HG03196 (cell line): ENCODE results near the gene GPAT3.
"Not testable (repeated sequence)": the region's sequence is repeated elsewhere in the genome, so short reads cannot be mapped to it uniquely, and the experiment has no call there.

Experiments
- ATAC-seq: cut with Tn5 transposase; IDR thresholded peaks from one replicate; pipeline ENCODE4 v1.9.1; 2021; ENCODE audit not compliant: unreplicated experiment

Gene GPAT3

GRCh38 chr4:83591730-83592129, 55.8 kb downstream of the GPAT3 start:
- ATAC-seq, result no peak

- ATAC-seq, result no peak
Measured at GRCh38 chr4:83599183-83599582, 63.3 kb downstream of the GPAT3 start.

- ATAC-seq, result no peak
Measured at GRCh38 chr4:83603129-83603528, 67.2 kb downstream of the GPAT3 start.

GRCh38 chr4:83604321-83604720, 68.4 kb downstream of the GPAT3 start:
- ATAC-seq, result no peak

GRCh38 chr4:83605210-83605609, 69.3 kb downstream of the GPAT3 start:
- no peak for ATAC-seq

- no peak for ATAC-seq
Measured at GRCh38 chr4:83605744-83606172, 69.8 kb downstream of the GPAT3 start.

GRCh38 chr4:83606460-83606859, 70.6 kb downstream of the GPAT3 start:
- no peak for ATAC-seq

- no peak for ATAC-seq
Measured at GRCh38 chr4:83606898-83607297, 71.0 kb downstream of the GPAT3 start.

- ATAC-seq, result no peak
Measured at GRCh38 chr4:83609365-83609764, 73.5 kb downstream of the GPAT3 start.

GRCh38 chr4:83610729-83611128, 74.8 kb downstream of the GPAT3 start:
- no peak for ATAC-seq

- no peak for ATAC-seq
Measured at GRCh38 chr4:83613023-83613422, 77.1 kb downstream of the GPAT3 start.

GRCh38 chr4:83613994-83614393, 78.1 kb downstream of the GPAT3 start:
- ATAC-seq, result no peak

GRCh38 chr4:83616252-83616651, 80.3 kb downstream of the GPAT3 start:
- no peak for ATAC-seq

GRCh38 chr4:83617371-83618035, 81.6 kb downstream of the GPAT3 start:
- no peak for ATAC-seq

GRCh38 chr4:83618431-83618830, 82.5 kb downstream of the GPAT3 start:
- ATAC-seq, result no peak

- ATAC-seq, result no peak
Measured at GRCh38 chr4:83618991-83619645, 83.2 kb downstream of the GPAT3 start.

- ATAC-seq, result not testable (repeated sequence)
Measured at GRCh38 chr4:83622127-83622526, 86.2 kb downstream of the GPAT3 start.

GRCh38 chr4:83625821-83626220, 89.9 kb downstream of the GPAT3 start:
- ATAC-seq, result no peak

GRCh38 chr4:83626245-83626836, 90.4 kb downstream of the GPAT3 start:
- ATAC-seq, result no peak

- no peak for ATAC-seq
Measured at GRCh38 chr4:83629945-83630721, 94.2 kb downstream of the GPAT3 start.

GRCh38 chr4:83631066-83631465, 95.2 kb downstream of the GPAT3 start:
- no peak for ATAC-seq

GRCh38 chr4:83636930-83637329, 101.0 kb downstream of the GPAT3 start:
- ATAC-seq, result no peak
